Ovary (tissue), 9 donors: Measurements from ENCODE around the gene ME3. TPM values are rescaled to one million over a fixed set of nuclear protein-coding genes. Genes with fewer than 3 reads are reported as not detected.

ENCODE experiments used
- DNase-seq, 5 donors: peaks; one replicate each; pipeline ENCODE4 v3.0.0-alpha.2; 2019 to 2020
- H3K27ac ChIP-seq, 2 donors: fragments of 200-600 bp; one replicate each; pipeline versions ENCODE4 v1.5.1 to v1.8.0; 2019 to 2022
- H3K27me3 ChIP-seq: fragments of 200-600 bp; one replicate; pipeline ENCODE4 v1.8.0; 2022
- H3K36me3 ChIP-seq: fragments of 200-600 bp; sonication (generic); one replicate; pipeline ENCODE4 v1.5.1; 2019
- H3K4me1 ChIP-seq: one replicate; pipeline ENCODE4 v1.8.1; 2013; ENCODE audit warnings: mild to moderate bottlenecking, moderate library complexity; ENCODE audit not compliant: insufficient read depth
- H3K4me3 ChIP-seq: fragments of 200-600 bp; sonication (generic); one replicate; pipeline ENCODE4 v1.5.1; 2017
- H3K9me3 ChIP-seq, 2 donors: fragments of 200-600 bp in 1 of 2; sonication (generic) in 1 of 2; one replicate each; pipeline versions ENCODE4 v1.5.1 to v1.8.1; 2013 to 2019; ENCODE audit warnings: mild to moderate bottlenecking in 1 of 2, moderate library complexity in 1 of 2
- EP300 ChIP-seq: sonication (generic); formaldehyde crosslinking; IDR thresholded peaks from one replicate; pipeline ENCODE4 v1.6.1; 2017; ENCODE audit warnings: antibody characterized with exemption
- POLR2A ChIP-seq: fragments of 450-650 bp; IDR thresholded peaks from one replicate; pipeline ENCODE4 v1.6.1; 2017; ENCODE audit warnings: antibody characterized with exemption, mild to moderate bottlenecking, moderate library complexity
- WGBS, 3 donors: extraction: QIAGEN DNeasy Blood & Tissue Kit in 1 of 3; methylation state at CpG; one replicate each; pipeline versions ENCODE4 v1.1.5 to v1.1.7; 2013 to 2017; 5-methylcytosine and 5-hydroxymethylcytosine counted together
- intact Hi-C, 4 donors: fragments of 100-400 bp; cut with DNase I; formaldehyde crosslinking; loops; one replicate each; pipeline versions ENCODE4 v1.11.0 to v1.15.1; 2022 to 2023
- polyA plus RNA-seq, 2 donors: library from polyadenylated mRNA; stranded (reverse); fragments of 200-250 nt in 1 of 2; fragments of 350-450 nt in 1 of 2; fragmentation: Illumina TruSeq in 1 of 2; extraction: RNeasy Lipid Tissue Mini Kit (QIAGEN cat#74804) in 1 of 2; gene quantifications; one replicate each; pipeline ENCODE4 v1.2.3, GENCODE V29; 2013 to 2014
- total RNA-seq, 7 donors: library from RNA; depleted of rRNA in 2 of 7; stranded (reverse); fragments of >200 nt in 2 of 7; fragmentation: NEBNext Ultra II Directional in 3 of 7; extraction: Animal tissue kit (Norgen Biotek cat#: 25700) in 3 of 7; gene quantifications; one replicate each; pipeline versions ENCODE4 v1.1.0 to v1.2.4, GENCODE V29; 2016 to 2023
- TF ChIP-seq, protein P1 (sequence below), 3 donors: fragments of 450-650 bp in 2 of 3; fragments of 200-600 bp in 1 of 3; IDR thresholded peaks; one replicate each; pipeline versions ENCODE4 v1.5.1 to v1.8.0; 2016 to 2022; ENCODE audit warnings: antibody characterized with exemption in 3 of 3, mild to moderate bottlenecking in 1 of 3
- donor health status: DM: no; HTN: no; CAD: no; lungs with moderate emphysema.
- donor health status: DM: no; HTN: no; CAD: no.
- donor health status: Bipolar disorder and iron deficiency.
- donor health status: DM: yes; HTN: yes; CAD: no.
- donor health status: DM: no; HTN: no; CAD: no.
- donor health status: DM: yes; HTN: yes; CAD: no.

Gene ME3
- total and polyA plus RNA-seq, 9 donors, result 25.2 to 48.6 (median 43.1) TPM

DNA sequence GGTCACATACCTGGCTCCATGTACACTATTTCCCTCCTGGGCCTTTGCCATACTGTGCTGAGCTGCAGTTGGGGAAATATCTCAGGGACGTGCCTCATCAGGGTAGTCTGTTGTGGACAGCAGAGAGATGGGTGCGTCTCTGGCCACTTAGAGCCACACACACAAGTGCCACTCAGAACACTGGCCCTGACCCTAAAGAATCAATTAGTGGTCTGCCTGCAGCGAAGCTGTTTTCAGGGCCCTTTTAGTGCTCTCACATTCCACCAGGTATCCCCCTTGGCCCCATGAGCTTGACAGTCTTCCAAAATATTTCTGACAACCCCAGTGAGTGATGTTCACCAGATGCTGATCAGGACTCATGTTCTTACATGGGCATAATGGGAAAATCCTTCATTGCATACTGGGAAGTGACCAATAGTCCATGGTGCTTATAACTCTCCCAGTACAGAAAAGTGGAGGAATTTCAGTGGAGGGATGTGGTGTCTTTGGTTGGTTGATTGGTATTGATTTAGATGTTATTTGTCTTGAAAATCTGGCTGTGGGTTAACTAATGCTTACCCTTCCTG is 66.1 kb downstream of the ME3 start:
- H3K36me3 ChIP-seq, result no peaks in the 10 kb centered on the region
- peak overlapping the region; percentile 16 to 40 for H3K27ac ChIP-seq
- no peak for TF ChIP-seq EP300
- TF ChIP-seq, protein P1, sequence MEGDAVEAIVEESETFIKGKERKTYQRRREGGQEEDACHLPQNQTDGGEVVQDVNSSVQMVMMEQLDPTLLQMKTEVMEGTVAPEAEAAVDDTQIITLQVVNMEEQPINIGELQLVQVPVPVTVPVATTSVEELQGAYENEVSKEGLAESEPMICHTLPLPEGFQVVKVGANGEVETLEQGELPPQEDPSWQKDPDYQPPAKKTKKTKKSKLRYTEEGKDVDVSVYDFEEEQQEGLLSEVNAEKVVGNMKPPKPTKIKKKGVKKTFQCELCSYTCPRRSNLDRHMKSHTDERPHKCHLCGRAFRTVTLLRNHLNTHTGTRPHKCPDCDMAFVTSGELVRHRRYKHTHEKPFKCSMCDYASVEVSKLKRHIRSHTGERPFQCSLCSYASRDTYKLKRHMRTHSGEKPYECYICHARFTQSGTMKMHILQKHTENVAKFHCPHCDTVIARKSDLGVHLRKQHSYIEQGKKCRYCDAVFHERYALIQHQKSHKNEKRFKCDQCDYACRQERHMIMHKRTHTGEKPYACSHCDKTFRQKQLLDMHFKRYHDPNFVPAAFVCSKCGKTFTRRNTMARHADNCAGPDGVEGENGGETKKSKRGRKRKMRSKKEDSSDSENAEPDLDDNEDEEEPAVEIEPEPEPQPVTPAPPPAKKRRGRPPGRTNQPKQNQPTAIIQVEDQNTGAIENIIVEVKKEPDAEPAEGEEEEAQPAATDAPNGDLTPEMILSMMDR (IDR thresholded peaks at IDR 0.05), result no peak
- TF ChIP-seq POLR2A, result no peak
- intact Hi-C loops, result loop anchor here (2.0 to 5.0 kb wide), 3 partner anchors 56 to 211 kb away; no protein-coding TSS in a partner anchor
- no peaks in the 10 kb centered on the region for H3K27me3 ChIP-seq
- H3K4me1 ChIP-seq, result peaks cover 10% of the 10 kb centered on the region
- 82 to 92% (median 87%) methylated on average over 3 of the region's 3 CpGs for WGBS, 3 donors
- no peak for DNase-seq
- no peak overlapping the region for H3K4me3 ChIP-seq
- no peaks in the 10 kb centered on the region for H3K9me3 ChIP-seq

DNA sequence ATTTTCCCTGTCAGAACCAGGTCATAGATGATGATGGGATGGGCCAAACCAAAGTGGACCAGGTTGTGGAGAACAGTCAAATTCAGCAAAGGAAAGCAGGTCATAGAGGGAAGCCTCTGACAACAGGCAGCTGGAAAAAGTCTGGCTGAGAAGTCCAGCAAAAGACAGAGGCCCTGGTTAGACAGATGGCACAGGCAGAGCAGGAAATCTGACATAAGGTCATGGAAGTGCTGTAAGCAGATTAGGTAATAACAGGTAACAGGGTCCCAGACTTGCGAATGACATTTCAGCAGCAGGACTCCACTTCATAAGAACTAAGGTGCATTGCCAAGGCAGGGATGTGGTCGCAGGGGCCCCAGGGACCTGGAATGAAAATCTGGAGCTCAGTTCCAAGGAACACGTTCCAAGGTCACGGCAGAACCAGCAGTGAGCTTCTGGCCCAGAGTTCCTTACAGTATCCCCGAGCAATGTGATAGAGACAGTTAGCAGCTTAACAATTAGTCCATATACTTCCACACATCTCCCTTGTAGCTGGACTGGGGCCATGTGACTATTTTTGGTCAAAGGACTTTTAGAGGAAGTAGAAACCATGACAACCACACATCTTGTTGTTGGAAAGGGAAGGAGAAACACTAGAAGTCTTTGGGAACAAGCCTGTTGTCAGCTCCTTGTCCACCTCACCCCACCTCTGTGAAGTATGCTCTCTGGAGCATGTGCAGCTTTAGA is 75.4 kb downstream of the ME3 start:
- H3K4me3 ChIP-seq, result no peak overlapping the region
- peaks cover 16% of the 10 kb centered on the region for H3K4me1 ChIP-seq
- intact Hi-C loops, result no loop called here
- H3K9me3 ChIP-seq, result no peaks in the 10 kb centered on the region
- peak in 1 of 5 donors; percentile 39 for DNase-seq
- WGBS, 3 donors, result 28 to 35% (median 28%) methylated on average over 5 of the region's 5 CpGs
- TF ChIP-seq EP300 (no peak), POLR2A (no peak)
- TF ChIP-seq, protein P1 (IDR thresholded peaks at IDR 0.05), result no peak
- H3K27ac ChIP-seq, result peak overlapping the region in 1 of 2 donors; percentile 8
- H3K27me3 ChIP-seq, result no peaks in the 10 kb centered on the region
- no peaks in the 10 kb centered on the region for H3K36me3 ChIP-seq

DNA sequence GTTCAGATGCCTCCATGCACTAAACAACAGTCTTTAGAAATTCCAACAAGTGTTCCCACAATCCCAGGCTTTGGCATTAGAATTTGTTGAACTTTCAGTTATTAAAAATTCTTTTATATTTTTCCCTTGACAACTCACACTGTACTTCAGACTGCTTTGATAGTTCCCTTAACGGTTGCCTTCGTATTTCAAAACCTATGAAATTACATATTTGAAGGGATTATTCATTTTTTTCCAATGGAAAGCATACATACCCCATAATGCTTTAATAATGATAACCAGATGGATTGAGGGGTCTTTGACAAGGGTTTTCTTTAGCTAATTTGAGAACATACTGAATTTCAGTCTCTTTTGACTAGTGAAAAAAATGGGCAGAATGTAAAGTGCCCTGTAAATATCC is 76.5 kb downstream of the ME3 start:
- TF ChIP-seq POLR2A, result no peak
- intact Hi-C loops, result no loop called here

DNA sequence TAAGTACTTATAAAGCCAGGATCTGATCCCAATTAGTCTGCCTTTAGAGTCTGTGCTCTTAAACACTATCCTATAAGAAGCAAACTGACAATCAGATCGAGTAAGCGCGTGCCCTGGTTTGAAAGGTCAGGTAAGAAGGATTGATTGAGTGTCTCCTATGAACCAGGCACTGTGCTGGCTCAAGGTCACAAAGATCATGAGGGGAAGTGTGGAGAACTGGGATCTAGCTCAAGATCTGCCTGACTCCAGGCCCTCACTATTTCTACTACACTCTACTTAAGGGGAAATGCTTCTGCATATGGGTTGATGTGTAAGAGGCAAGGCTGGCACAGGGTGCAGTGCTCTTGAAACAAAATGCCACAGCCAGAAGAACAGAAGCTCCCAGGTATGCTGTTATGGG is 77.0 kb downstream of the ME3 start:
- TF ChIP-seq, protein P1 (IDR thresholded peaks at IDR 0.05), result no peak
- TF ChIP-seq EP300 (no peak), POLR2A (no peak)
- no peaks in the 10 kb centered on the region for H3K27me3 ChIP-seq
- H3K9me3 ChIP-seq, result no peaks in the 10 kb centered on the region
- H3K27ac ChIP-seq, result no peak overlapping the region
- H3K4me1 ChIP-seq, result peaks cover 16% of the 10 kb centered on the region
- intact Hi-C loops, result no loop called here
- no peak overlapping the region for H3K4me3 ChIP-seq
- WGBS, 3 donors, result 93 to 100% (median 94%) methylated on average over 3 of the region's 3 CpGs
- H3K36me3 ChIP-seq, result no peaks in the 10 kb centered on the region
- DNase-seq, result no peak

More for the DNA sequence above, 76.5 kb downstream of the ME3 start:
- no peak overlapping the region for H3K27ac ChIP-seq
- H3K36me3 ChIP-seq, result no peaks in the 10 kb centered on the region
- H3K4me3 ChIP-seq, result no peak overlapping the region
- WGBS, 3 donors, result 83 to 91% (median 86%) methylated on average over 2 of the region's 2 CpGs
- peaks cover 16% of the 10 kb centered on the region for H3K4me1 ChIP-seq
- DNase-seq, result no peak
- no peaks in the 10 kb centered on the region for H3K9me3 ChIP-seq
- H3K27me3 ChIP-seq, result no peaks in the 10 kb centered on the region

DNA sequence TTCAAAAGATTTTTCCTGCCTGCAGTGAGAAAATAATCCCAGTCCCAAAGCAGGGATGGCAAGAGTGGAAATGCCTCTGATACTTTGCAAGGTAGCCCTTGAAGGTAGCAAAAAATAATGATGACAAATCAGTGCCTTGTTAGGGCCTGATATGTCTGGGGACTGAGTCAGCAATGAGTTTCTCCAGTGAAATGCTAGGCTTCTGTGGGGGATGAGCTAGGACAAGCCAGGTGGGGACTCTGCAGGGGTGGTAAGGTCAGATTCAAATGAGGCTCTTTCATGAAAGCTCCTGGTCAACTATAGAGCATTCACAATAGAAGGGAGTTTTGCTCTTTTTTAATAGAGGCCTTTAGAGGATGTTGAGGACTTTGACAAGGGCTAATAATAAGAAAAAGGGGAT is 77.7 kb downstream of the ME3 start:
- Histone ChIP-seq H3K36me3 (no peaks in the 10 kb centered on the region), H3K4me1 (peaks cover 16% of the 10 kb centered on the region), H3K4me3 (no peak overlapping the region), H3K27ac (no peak overlapping the region), H3K9me3 (no peaks in the 10 kb centered on the region), H3K27me3 (no peaks in the 10 kb centered on the region)
- DNase-seq, result no peak
- no peak for TF ChIP-seq POLR2A
- no peak for TF ChIP-seq EP300
- TF ChIP-seq, protein P1 (IDR thresholded peaks at IDR 0.05), result no peak
- intact Hi-C loops, result no loop called here
